ENCODE results near the gene INPP1. TPM values are rescaled to one million over a fixed set of nuclear protein-coding genes. Genes with fewer than 3 reads are reported as not detected.

INPP1 gene
- total RNA-seq, 1 experiment from 2014 or later = 23.1 TPM

DNA sequence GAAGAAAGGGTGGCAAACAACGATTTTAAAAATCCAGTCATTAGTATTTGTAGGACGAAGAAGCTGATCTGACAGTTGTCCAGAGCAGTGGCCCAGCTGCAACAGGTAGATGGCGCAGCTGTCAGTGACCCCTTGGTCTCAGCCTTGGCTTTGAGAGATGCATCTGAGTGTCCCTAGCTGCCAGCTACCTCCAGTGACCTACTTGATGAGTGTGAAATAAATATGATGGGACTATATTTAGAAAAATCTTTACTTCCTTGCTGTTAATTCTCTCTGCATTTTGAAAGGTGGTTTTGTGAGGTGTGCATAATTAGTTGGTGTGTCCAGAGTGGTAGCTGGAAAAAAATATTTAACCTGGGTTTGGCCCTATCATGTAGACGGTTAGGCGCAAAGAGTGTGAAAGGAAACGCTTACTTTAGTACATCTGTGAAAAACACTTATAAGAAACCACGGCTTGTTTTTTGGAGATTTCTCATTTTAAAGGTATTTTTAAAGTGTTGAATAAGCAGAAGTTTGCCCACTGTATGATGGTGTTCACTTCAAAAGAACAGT is 963 bp downstream of the INPP1 start:
- CTCF ChIA-PET = interaction anchor here (0.7 to 1.3 kb wide), 4 partner anchors 12 to 461 kb away, joined by 3 to 6 read pairs (median 4); no protein-coding TSS in a partner anchor
- no peaks in the 10 kb centered on the region for H3K27me3 Mint-ChIP-seq (ENCODE audit: unreplicated experiment)
- H3K27ac Mint-ChIP-seq (ENCODE audit: unreplicated experiment) = peak overlapping the region; percentile 77
- intact Hi-C loops (cut with micrococcal nuclease; ENCODE audit: unreplicated experiment) = no loop called here
- TF ChIP-seq, protein P1, sequence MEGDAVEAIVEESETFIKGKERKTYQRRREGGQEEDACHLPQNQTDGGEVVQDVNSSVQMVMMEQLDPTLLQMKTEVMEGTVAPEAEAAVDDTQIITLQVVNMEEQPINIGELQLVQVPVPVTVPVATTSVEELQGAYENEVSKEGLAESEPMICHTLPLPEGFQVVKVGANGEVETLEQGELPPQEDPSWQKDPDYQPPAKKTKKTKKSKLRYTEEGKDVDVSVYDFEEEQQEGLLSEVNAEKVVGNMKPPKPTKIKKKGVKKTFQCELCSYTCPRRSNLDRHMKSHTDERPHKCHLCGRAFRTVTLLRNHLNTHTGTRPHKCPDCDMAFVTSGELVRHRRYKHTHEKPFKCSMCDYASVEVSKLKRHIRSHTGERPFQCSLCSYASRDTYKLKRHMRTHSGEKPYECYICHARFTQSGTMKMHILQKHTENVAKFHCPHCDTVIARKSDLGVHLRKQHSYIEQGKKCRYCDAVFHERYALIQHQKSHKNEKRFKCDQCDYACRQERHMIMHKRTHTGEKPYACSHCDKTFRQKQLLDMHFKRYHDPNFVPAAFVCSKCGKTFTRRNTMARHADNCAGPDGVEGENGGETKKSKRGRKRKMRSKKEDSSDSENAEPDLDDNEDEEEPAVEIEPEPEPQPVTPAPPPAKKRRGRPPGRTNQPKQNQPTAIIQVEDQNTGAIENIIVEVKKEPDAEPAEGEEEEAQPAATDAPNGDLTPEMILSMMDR (IDR thresholded peaks at IDR 0.05; ENCODE audit: unreplicated experiment) = peak; percentile 25
- H3K36me3 Mint-ChIP-seq (ENCODE audit: insufficient read depth, unreplicated experiment) = peaks cover 20% of the 10 kb centered on the region
- DNase-seq = peak; percentile 54
- peaks cover 12% of the 10 kb centered on the region for H3K4me1 Mint-ChIP-seq (ENCODE audit: low read depth, unreplicated experiment)
- peak overlapping the region; percentile 95 for H3K4me3 Mint-ChIP-seq (ENCODE audit: low read depth, unreplicated experiment)
- BruUV-seq (replicated peaks) = no TSS peak
- H3K9me3 Mint-ChIP-seq (ENCODE audit: low read depth, unreplicated experiment) = no peaks in the 10 kb centered on the region

DNA sequence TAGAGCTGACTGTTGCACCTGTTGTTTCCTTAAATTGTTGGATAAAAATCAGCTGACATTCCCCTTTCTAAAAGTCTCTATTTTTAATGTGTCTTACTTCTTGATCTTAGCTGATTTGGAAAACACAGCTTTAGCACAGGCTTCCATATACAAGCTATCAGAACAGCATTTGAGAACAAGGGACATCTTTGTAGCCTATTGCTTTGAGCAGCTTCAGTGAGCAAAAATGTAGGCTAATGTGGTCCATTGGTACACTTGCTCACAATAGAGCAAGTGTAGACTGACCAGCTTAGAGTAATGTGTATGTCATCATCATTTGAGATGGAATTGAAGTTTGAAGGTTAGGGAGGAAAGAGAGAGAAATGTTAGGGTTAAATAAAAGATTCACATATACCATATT is 7.0 kb downstream of the INPP1 start:
- Mint-ChIP-seq H3K27me3 (ENCODE audit: unreplicated experiment) (no peaks in the 10 kb centered on the region), H3K36me3 (ENCODE audit: insufficient read depth, unreplicated experiment) (peaks cover 4% of the 10 kb centered on the region), H3K9me3 (ENCODE audit: low read depth, unreplicated experiment) (no peaks in the 10 kb centered on the region), H3K4me1 (ENCODE audit: low read depth, unreplicated experiment) (peaks cover 17% of the 10 kb centered on the region), H3K4me3 (ENCODE audit: low read depth, unreplicated experiment) (no peak overlapping the region), H3K27ac (ENCODE audit: unreplicated experiment) (no peak overlapping the region)
- CTCF ChIA-PET = no interaction called here
- BruUV-seq (replicated peaks) = no TSS peak
- TF ChIP-seq, protein P1 (IDR thresholded peaks at IDR 0.05; ENCODE audit: unreplicated experiment) = no peak
- DNase-seq = no peak
- intact Hi-C loops (cut with micrococcal nuclease; ENCODE audit: unreplicated experiment) = no loop called here

DNA sequence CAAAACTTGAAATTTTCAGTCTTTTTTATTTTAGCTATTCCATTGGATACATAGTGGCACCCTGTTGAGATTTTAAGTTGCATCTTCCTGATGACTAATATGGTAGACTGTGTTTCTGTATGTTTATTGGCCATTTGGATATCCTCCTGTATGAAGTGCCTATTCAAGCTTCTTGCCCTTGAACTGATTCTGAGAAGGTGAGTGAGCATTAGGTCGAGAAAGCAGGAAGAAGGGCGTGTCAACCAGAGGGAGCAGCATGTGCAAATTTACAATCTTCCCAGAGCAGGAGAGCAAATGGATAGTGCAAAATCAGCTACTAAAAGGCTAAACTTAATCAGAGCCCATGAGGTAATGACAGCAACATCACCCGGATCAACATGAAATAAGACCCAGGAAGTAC is 8.6 kb downstream of the INPP1 start:
- DNase-seq = no peak
- TF ChIP-seq, protein P1 (IDR thresholded peaks at IDR 0.05; ENCODE audit: unreplicated experiment) = no peak
- Mint-ChIP-seq H3K4me3 (ENCODE audit: low read depth, unreplicated experiment) (no peak overlapping the region), H3K9me3 (ENCODE audit: low read depth, unreplicated experiment) (no peaks in the 10 kb centered on the region), H3K27me3 (ENCODE audit: unreplicated experiment) (no peaks in the 10 kb centered on the region), H3K36me3 (ENCODE audit: insufficient read depth, unreplicated experiment) (peaks cover 4% of the 10 kb centered on the region), H3K4me1 (ENCODE audit: low read depth, unreplicated experiment) (peaks cover 25% of the 10 kb centered on the region), H3K27ac (ENCODE audit: unreplicated experiment) (no peak overlapping the region)
- intact Hi-C loops (cut with micrococcal nuclease; ENCODE audit: unreplicated experiment) = no loop called here
- CTCF ChIA-PET = no interaction called here
- BruUV-seq (replicated peaks) = no TSS peak

DNA sequence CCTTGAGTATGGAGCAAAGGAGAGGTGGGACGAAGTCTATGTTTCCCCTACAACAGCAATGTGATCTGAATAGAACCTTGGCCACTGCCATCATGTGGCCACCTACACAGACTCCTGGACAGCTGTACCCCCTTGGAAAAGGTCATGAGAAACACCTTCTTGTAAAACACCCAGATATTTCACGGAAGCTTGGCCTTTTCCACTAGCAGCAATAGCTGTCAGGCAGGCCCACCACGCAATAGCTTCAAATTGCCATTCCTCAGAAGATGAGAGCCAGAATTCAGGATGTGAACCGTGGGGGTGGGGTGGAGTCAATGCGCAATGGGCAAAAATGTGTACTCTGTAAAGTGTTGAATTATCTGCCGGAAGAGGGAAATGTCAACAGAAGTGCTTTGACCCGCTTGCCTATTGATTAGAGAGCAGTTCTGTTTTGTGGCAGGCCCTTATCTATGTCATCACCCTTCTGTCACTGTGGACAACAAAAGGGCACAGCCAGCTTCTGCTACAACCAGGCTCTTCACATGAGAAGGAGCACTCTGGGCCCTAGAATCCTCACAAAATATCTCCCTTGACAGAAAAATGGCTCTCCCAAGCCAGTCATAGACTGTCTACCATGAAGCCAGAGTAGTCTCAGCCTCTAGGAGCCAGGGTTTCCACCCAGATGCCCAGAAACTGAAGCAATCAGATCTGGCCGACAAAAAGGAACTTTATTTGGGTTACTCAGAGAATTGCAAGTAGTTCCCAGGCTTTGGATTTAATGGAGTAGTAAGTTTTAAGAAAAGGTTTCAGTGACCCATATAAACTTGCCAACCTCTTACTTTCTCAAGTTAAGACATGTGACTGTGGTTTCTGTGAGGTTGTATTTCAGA is 9.5 kb downstream of the INPP1 start:
- CTCF ChIA-PET = no interaction called here
- peaks cover 25% of the 10 kb centered on the region for H3K4me1 Mint-ChIP-seq (ENCODE audit: low read depth, unreplicated experiment)
- no peak for DNase-seq
- H3K4me3 Mint-ChIP-seq (ENCODE audit: low read depth, unreplicated experiment) = no peak overlapping the region
- H3K27ac Mint-ChIP-seq (ENCODE audit: unreplicated experiment) = no peak overlapping the region
- H3K9me3 Mint-ChIP-seq (ENCODE audit: low read depth, unreplicated experiment) = no peaks in the 10 kb centered on the region
- intact Hi-C loops (cut with micrococcal nuclease; ENCODE audit: unreplicated experiment) = no loop called here
- H3K27me3 Mint-ChIP-seq (ENCODE audit: unreplicated experiment) = no peaks in the 10 kb centered on the region
- TF ChIP-seq, protein P1 (IDR thresholded peaks at IDR 0.05; ENCODE audit: unreplicated experiment) = no peak
- peaks cover 4% of the 10 kb centered on the region for H3K36me3 Mint-ChIP-seq (ENCODE audit: insufficient read depth, unreplicated experiment)
- BruUV-seq (replicated peaks) = no TSS peak
